Neural progenitor cell (in vitro differentiated cells): ENCODE data around the gene COL19A1.

ENCODE experiments used
- EZH2phosphoT487 ChIP-seq: fragments of 200-600 bp; sonication (generic); IDR thresholded peaks from 2 replicates; pipeline ENCODE4 v1.6.1; 2017; ENCODE audit warnings: antibody characterized with exemption
- TF ChIP-seq, protein P1 (sequence below): fragments of 200-600 bp; sonication (generic); IDR thresholded peaks from 2 replicates; pipeline ENCODE4 v1.5.1; 2017; ENCODE audit warnings: antibody characterized with exemption, mild to moderate bottlenecking

DNA sequence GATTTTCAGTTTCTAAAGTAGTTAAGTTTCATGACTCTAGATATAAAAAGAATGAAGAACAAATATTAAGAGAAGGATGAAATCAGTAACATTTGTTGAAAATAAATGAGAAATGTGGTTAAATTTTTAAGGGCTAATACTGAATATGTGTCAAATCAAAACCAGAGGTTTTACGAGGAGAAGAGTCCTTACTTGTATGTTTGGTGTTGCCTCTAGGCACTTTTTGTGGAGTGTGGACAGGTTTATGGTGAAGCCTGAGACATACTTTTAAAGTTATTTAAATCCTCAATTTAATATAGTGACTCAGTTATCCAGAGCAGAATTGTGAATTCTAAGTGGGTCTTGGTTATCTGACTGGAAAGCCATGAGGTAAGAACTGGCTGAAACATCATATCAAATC is 68.7 kb downstream of the COL19A1 start:
- TF ChIP-seq, protein P1, sequence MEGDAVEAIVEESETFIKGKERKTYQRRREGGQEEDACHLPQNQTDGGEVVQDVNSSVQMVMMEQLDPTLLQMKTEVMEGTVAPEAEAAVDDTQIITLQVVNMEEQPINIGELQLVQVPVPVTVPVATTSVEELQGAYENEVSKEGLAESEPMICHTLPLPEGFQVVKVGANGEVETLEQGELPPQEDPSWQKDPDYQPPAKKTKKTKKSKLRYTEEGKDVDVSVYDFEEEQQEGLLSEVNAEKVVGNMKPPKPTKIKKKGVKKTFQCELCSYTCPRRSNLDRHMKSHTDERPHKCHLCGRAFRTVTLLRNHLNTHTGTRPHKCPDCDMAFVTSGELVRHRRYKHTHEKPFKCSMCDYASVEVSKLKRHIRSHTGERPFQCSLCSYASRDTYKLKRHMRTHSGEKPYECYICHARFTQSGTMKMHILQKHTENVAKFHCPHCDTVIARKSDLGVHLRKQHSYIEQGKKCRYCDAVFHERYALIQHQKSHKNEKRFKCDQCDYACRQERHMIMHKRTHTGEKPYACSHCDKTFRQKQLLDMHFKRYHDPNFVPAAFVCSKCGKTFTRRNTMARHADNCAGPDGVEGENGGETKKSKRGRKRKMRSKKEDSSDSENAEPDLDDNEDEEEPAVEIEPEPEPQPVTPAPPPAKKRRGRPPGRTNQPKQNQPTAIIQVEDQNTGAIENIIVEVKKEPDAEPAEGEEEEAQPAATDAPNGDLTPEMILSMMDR = no peak
- TF ChIP-seq EZH2phosphoT487 = no peak
